ENCODE measurements around the gene PTTG1.

- TF ChIP-seq POLR2A (IDR thresholded peaks at IDR 0.05) (no peak), CTCF (IDR thresholded peaks at IDR 0.05) (no peak)
Observed at GRCh38 chr5:160464466-160464797, 42.8 kb downstream of the PTTG1 start.
